Progenitor cell of endocrine pancreas (in vitro differentiated cells): ENCODE measurements around the gene STXBP5. TPM values are rescaled to one million over a fixed set of nuclear protein-coding genes. Genes with fewer than 3 reads are reported as not detected.

ENCODE experiments used
- DNase-seq: peaks from one replicate; pipeline ENCODE4 v3.0.0; 2021; ENCODE audit warnings: low spot score; ENCODE audit not compliant: unreplicated experiment
- H3K27ac Mint-ChIP-seq: 2 replicates; pipeline ENCODE4 v1.8.0; 2021; ENCODE audit warnings: mild to moderate bottlenecking, moderate library complexity, mixed read lengths
- H3K27me3 Mint-ChIP-seq: 2 replicates; pipeline ENCODE4 v1.8.0; 2021; ENCODE audit warnings: mixed read lengths
- H3K36me3 Mint-ChIP-seq: 2 replicates; pipeline ENCODE4 v1.8.0; 2022; ENCODE audit warnings: mixed read lengths; ENCODE audit not compliant: insufficient read depth
- H3K4me1 Mint-ChIP-seq: 2 replicates; pipeline ENCODE4 v1.8.0; 2021; ENCODE audit warnings: low read depth, mixed read lengths
- H3K4me3 Mint-ChIP-seq: 2 replicates; pipeline ENCODE4 v1.8.0; 2021; ENCODE audit warnings: low read depth, mild to moderate bottlenecking, moderate library complexity, mixed read lengths
- H3K9me3 Mint-ChIP-seq: 2 replicates; pipeline ENCODE4 v1.8.0; 2021; ENCODE audit warnings: low read depth, mixed read lengths
- CTCF ChIP-seq: fragments of 200-600 bp; sonication (generic); IDR thresholded peaks from one replicate; pipeline ENCODE4 v1.5.0; 2021; ENCODE audit warnings: antibody characterized with exemption, mild to moderate bottlenecking; ENCODE audit not compliant: unreplicated experiment
- total RNA-seq: library from RNA; stranded (reverse); gene quantifications from 2 replicates; pipeline ENCODE4 v1.2.1, GENCODE V29; 2021

Gene STXBP5
- total RNA-seq, 1 donor from 2014 or later: 43.0 TPM

- no peak for TF ChIP-seq CTCF
- peaks cover 4% of the 10 kb centered on the region for H3K9me3 Mint-ChIP-seq
- no peak overlapping the region for H3K4me3 Mint-ChIP-seq
- no peaks in the 10 kb centered on the region for H3K4me1 Mint-ChIP-seq
- H3K36me3 Mint-ChIP-seq: no peaks in the 10 kb centered on the region
- H3K27ac Mint-ChIP-seq: no peak overlapping the region
- H3K27me3 Mint-ChIP-seq: peaks cover 3% of the 10 kb centered on the region
- no peak for DNase-seq
Observed at GRCh38 chr6:147416622-147417021, 212.4 kb downstream of the STXBP5 start.

- DNase-seq: no peak
- no peaks in the 10 kb centered on the region for H3K9me3 Mint-ChIP-seq
- H3K4me3 Mint-ChIP-seq: no peak overlapping the region
- peaks cover 5% of the 10 kb centered on the region for H3K27me3 Mint-ChIP-seq
- H3K4me1 Mint-ChIP-seq: no peaks in the 10 kb centered on the region
- TF ChIP-seq CTCF: no peak
- no peaks in the 10 kb centered on the region for H3K36me3 Mint-ChIP-seq
- H3K27ac Mint-ChIP-seq: no peak overlapping the region
Observed at GRCh38 chr6:147417954-147418353, 213.7 kb downstream of the STXBP5 start.

- Mint-ChIP-seq H3K4me3 (no peak overlapping the region), H3K4me1 (no peaks in the 10 kb centered on the region), H3K27ac (no peak overlapping the region), H3K27me3 (peaks cover 5% of the 10 kb centered on the region), H3K9me3 (no peaks in the 10 kb centered on the region), H3K36me3 (no peaks in the 10 kb centered on the region)
- no peak for TF ChIP-seq CTCF
- no peak for DNase-seq
Observed at GRCh38 chr6:147418523-147418922, 214.3 kb downstream of the STXBP5 start.

GRCh38 chr6:147421903-147422302 lies 217.7 kb downstream of the STXBP5 start:
- H3K27ac Mint-ChIP-seq: no peak overlapping the region
- DNase-seq: no peak
- H3K4me1 Mint-ChIP-seq: no peaks in the 10 kb centered on the region
- peaks cover 4% of the 10 kb centered on the region for H3K9me3 Mint-ChIP-seq
- peaks cover 5% of the 10 kb centered on the region for H3K27me3 Mint-ChIP-seq
- H3K4me3 Mint-ChIP-seq: no peak overlapping the region
- H3K36me3 Mint-ChIP-seq: no peaks in the 10 kb centered on the region
- no peak for TF ChIP-seq CTCF

GRCh38 chr6:147423111-147423510 lies 218.9 kb downstream of the STXBP5 start:
- H3K27me3 Mint-ChIP-seq: peaks cover 5% of the 10 kb centered on the region
- no peak overlapping the region for H3K27ac Mint-ChIP-seq
- H3K4me1 Mint-ChIP-seq: peaks cover 2% of the 10 kb centered on the region
- peaks cover 4% of the 10 kb centered on the region for H3K9me3 Mint-ChIP-seq
- H3K4me3 Mint-ChIP-seq: no peak overlapping the region
- no peaks in the 10 kb centered on the region for H3K36me3 Mint-ChIP-seq
- no peak for TF ChIP-seq CTCF
- DNase-seq: no peak
